ENCODE results near the gene RBM12.
"Not testable (repeated sequence)": the region's sequence is repeated elsewhere in the genome, so short reads cannot be mapped to it uniquely, and the experiment has no call there.

The RBM12 gene

GRCh38 chr20:35698298-35699126 lies 33.8 kb upstream of the RBM12 start:
- no peak for DNase-seq

- DNase-seq = no peak
These were observed 33.1 kb upstream of the RBM12 start for GRCh38 chr20:35697696-35698297.

GRCh38 chr20:35695978-35696377 lies 31.3 kb upstream of the RBM12 start:
- DNase-seq = no peak

- no peak for DNase-seq
These were observed 30.6 kb upstream of the RBM12 start for GRCh38 chr20:35695245-35695749.

GRCh38 chr20:35690265-35690664 lies 25.6 kb upstream of the RBM12 start:
- DNase-seq = no peak

GRCh38 chr20:35686872-35687271 lies 22.2 kb upstream of the RBM12 start:
- not testable (repeated sequence) for DNase-seq

GRCh38 chr20:35685368-35685767 lies 20.7 kb upstream of the RBM12 start:
- DNase-seq = not testable (repeated sequence)

- DNase-seq = no peak
These were observed 17.3 kb upstream of the RBM12 start for GRCh38 chr20:35681960-35682359.

- DNase-seq = no peak
These were observed 15.9 kb upstream of the RBM12 start for GRCh38 chr20:35680452-35681183.

- DNase-seq = no peak
These were observed 10.2 kb upstream of the RBM12 start for GRCh38 chr20:35674921-35675320.

GRCh38 chr20:35673884-35674283 lies 9.2 kb upstream of the RBM12 start:
- DNase-seq = no peak

- no peak for DNase-seq
These were observed 5.0 kb upstream of the RBM12 start for GRCh38 chr20:35669681-35670080.

- DNase-seq = no peak
These were observed 4.5 kb upstream of the RBM12 start for GRCh38 chr20:35669221-35669620.

GRCh38 chr20:35665949-35666288 lies 1.2 kb upstream of the RBM12 start:
- no peak for DNase-seq

- peak; percentile 81 for DNase-seq
These were observed 909 bp downstream of the RBM12 start for GRCh38 chr20:35663516-35664465.

GRCh38 chr20:35662551-35662950 lies 2.1 kb downstream of the RBM12 start:
- DNase-seq = no peak

- DNase-seq = no peak
These were observed 2.8 kb downstream of the RBM12 start for GRCh38 chr20:35661908-35662307.

- DNase-seq = no peak
These were observed 3.6 kb downstream of the RBM12 start for GRCh38 chr20:35661053-35661452.

GRCh38 chr20:35660122-35660937 lies 4.4 kb downstream of the RBM12 start:
- no peak for DNase-seq

GRCh38 chr20:35657271-35657670 lies 7.4 kb downstream of the RBM12 start:
- no peak for DNase-seq

- no peak for DNase-seq
These were observed 10.3 kb downstream of the RBM12 start for GRCh38 chr20:35654415-35654814.

- DNase-seq = no peak
These were observed 10.8 kb downstream of the RBM12 start for GRCh38 chr20:35653893-35654292.
